Measurements from ENCODE around the gene RAB41.

The RAB41 gene

GRCh38 chrX:70254063-70254400, 27.9 kb upstream of the RAB41 start:
- no peak overlapping the region for H3K4me3 ChIP-seq (ENCODE audit: low read length)
- H3K9me3 ChIP-seq (ENCODE audit: insufficient read depth, low read length), result no peaks in the 10 kb centered on the region
- no peaks in the 10 kb centered on the region for H3K79me2 ChIP-seq (ENCODE audit: low read length)
- H3K27ac ChIP-seq (ENCODE audit: low read length), result no peak overlapping the region
- H3K36me3 ChIP-seq (replicated peaks; ENCODE audit: low read depth, low read length), result no peaks in the 10 kb centered on the region
- no peak overlapping the region for H3K9ac ChIP-seq (ENCODE audit: low read length)
- no peaks in the 10 kb centered on the region for H4K20me1 ChIP-seq (ENCODE audit: insufficient read depth, low read length)
- no peak overlapping the region for H3K4me2 ChIP-seq (ENCODE audit: low read length)
- H2AFZ ChIP-seq (ENCODE audit: low read depth, low read length), result no peak overlapping the region
- H3K4me1 ChIP-seq (ENCODE audit: low read length), result no peaks in the 10 kb centered on the region; the same call in 1 of the 2 replicates
- no peak for TF ChIP-seq EZH2phosphoT487 (IDR thresholded peaks at IDR 0.05; ENCODE audit: low read depth)
- TF ChIP-seq, protein P1, sequence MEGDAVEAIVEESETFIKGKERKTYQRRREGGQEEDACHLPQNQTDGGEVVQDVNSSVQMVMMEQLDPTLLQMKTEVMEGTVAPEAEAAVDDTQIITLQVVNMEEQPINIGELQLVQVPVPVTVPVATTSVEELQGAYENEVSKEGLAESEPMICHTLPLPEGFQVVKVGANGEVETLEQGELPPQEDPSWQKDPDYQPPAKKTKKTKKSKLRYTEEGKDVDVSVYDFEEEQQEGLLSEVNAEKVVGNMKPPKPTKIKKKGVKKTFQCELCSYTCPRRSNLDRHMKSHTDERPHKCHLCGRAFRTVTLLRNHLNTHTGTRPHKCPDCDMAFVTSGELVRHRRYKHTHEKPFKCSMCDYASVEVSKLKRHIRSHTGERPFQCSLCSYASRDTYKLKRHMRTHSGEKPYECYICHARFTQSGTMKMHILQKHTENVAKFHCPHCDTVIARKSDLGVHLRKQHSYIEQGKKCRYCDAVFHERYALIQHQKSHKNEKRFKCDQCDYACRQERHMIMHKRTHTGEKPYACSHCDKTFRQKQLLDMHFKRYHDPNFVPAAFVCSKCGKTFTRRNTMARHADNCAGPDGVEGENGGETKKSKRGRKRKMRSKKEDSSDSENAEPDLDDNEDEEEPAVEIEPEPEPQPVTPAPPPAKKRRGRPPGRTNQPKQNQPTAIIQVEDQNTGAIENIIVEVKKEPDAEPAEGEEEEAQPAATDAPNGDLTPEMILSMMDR (IDR thresholded peaks at IDR 0.05; ENCODE audit: low read depth, low read length), result no peak
- H3K27me3 ChIP-seq (ENCODE audit: low read depth, low read length), result no peaks in the 10 kb centered on the region; the same call in 1 of the 2 replicates

DNA sequence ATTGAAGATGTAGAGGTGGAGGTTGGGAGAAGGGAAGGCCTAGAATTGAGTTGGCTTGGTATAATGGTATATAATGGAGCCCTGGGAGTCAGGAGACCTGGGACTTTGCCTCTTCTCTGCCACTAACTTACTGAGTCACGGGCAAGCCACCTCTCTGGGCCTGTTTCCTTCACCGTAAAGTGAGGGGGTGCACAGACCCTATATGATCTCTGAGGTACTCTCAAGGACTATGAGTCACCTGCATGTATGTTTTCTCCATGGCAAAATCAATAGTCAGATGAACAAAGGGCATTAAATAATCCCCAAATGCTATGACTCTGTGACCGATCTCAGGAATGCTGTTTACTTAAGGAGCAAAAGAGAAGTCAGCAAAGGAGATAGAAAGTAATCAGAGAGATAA, 27.1 kb upstream of the RAB41 start:
- H3K9ac ChIP-seq (ENCODE audit: low read length), result no peak overlapping the region
- no peak overlapping the region for H3K4me2 ChIP-seq (ENCODE audit: low read length)
- no peaks in the 10 kb centered on the region for H3K79me2 ChIP-seq (ENCODE audit: low read length)
- no peak overlapping the region for H2AFZ ChIP-seq (ENCODE audit: low read depth, low read length)
- no peaks in the 10 kb centered on the region for H3K9me3 ChIP-seq (ENCODE audit: insufficient read depth, low read length)
- no peaks in the 10 kb centered on the region; the same call in 1 of the 2 replicates for H3K4me1 ChIP-seq (ENCODE audit: low read length)
- no peak for TF ChIP-seq EZH2phosphoT487 (IDR thresholded peaks at IDR 0.05; ENCODE audit: low read depth)
- TF ChIP-seq, protein P1 (IDR thresholded peaks at IDR 0.05; ENCODE audit: low read depth, low read length), result no peak
- H3K27me3 ChIP-seq (ENCODE audit: low read depth, low read length), result no peaks in the 10 kb centered on the region; the same call in 1 of the 2 replicates
- H3K4me3 ChIP-seq (ENCODE audit: low read length), result no peak overlapping the region
- no peaks in the 10 kb centered on the region for H4K20me1 ChIP-seq (ENCODE audit: insufficient read depth, low read length)
- no peaks in the 10 kb centered on the region for H3K36me3 ChIP-seq (replicated peaks; ENCODE audit: low read depth, low read length)
- H3K27ac ChIP-seq (ENCODE audit: low read length), result no peak overlapping the region

GRCh38 chrX:70255452-70255851, 26.5 kb upstream of the RAB41 start:
- Histone ChIP-seq H3K79me2 (ENCODE audit: low read length) (no peaks in the 10 kb centered on the region), H3K4me2 (ENCODE audit: low read length) (no peak overlapping the region), H4K20me1 (ENCODE audit: insufficient read depth, low read length) (no peaks in the 10 kb centered on the region), H3K4me3 (ENCODE audit: low read length) (no peak overlapping the region), H2AFZ (ENCODE audit: low read depth, low read length) (no peak overlapping the region), H3K4me1 (ENCODE audit: low read length) (no peaks in the 10 kb centered on the region; the same call in 1 of the 2 replicates), H3K27me3 (ENCODE audit: low read depth, low read length) (no peaks in the 10 kb centered on the region; the same call in 1 of the 2 replicates), H3K9ac (ENCODE audit: low read length) (no peak overlapping the region), H3K36me3 (replicated peaks; ENCODE audit: low read depth, low read length) (no peaks in the 10 kb centered on the region), H3K27ac (ENCODE audit: low read length) (no peak overlapping the region), H3K9me3 (ENCODE audit: insufficient read depth, low read length) (no peaks in the 10 kb centered on the region)
- TF ChIP-seq, protein P1 (IDR thresholded peaks at IDR 0.05; ENCODE audit: low read depth, low read length), result no peak
- TF ChIP-seq EZH2phosphoT487 (IDR thresholded peaks at IDR 0.05; ENCODE audit: low read depth), result no peak

DNA sequence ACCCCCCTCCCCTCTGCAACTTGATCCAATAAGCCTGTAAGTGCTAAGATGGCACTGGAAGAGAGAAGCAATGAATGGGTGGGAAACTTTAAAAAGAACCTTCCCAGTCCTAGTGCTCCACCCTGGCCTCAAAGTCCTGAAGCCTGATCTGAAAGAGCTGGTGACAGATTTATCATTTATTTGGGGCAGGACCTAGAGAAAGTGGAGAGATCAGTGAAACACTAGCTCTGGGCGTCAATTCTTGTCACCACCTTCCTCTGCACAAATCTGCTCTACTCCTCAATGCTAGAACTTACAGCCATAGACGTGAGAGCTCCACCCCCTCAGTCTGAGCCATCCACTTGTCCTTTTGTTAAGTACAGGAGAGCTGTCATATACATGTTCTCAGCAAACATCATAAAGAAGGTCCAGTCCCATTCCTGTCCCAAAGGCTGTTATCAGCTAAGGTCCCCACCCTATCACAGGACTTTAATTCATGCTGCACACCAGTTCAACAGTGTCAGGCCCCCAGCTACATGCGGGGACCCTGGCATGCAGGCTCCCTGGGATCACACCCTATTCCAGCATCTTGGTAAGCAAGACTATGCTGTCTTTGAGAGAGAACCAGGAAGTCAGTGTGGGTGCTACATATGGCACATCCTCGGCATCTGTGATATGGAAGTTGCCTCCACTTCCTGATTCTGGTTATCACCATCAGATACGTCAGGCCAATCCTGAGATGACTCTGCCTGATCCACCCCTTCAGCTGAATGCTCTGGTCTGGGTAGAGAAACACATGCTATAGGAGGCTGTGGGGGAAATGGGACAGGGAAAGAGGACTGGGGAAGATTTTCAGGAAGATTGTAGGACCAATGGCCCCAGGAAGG, 24.3 kb upstream of the RAB41 start:
- no peaks in the 10 kb centered on the region for H3K79me2 ChIP-seq (ENCODE audit: low read length)
- no peak overlapping the region for H3K4me3 ChIP-seq (ENCODE audit: low read length)
- no peaks in the 10 kb centered on the region; the same call in 1 of the 2 replicates for H3K4me1 ChIP-seq (ENCODE audit: low read length)
- H3K9me3 ChIP-seq (ENCODE audit: insufficient read depth, low read length), result no peaks in the 10 kb centered on the region
- no peak overlapping the region for H3K27ac ChIP-seq (ENCODE audit: low read length)
- H4K20me1 ChIP-seq (ENCODE audit: insufficient read depth, low read length), result no peaks in the 10 kb centered on the region
- TF ChIP-seq EZH2phosphoT487 (IDR thresholded peaks at IDR 0.05; ENCODE audit: low read depth), result no peak
- TF ChIP-seq, protein P1 (IDR thresholded peaks at IDR 0.05; ENCODE audit: low read depth, low read length), result no peak
- no peaks in the 10 kb centered on the region for H3K36me3 ChIP-seq (replicated peaks; ENCODE audit: low read depth, low read length)
- H2AFZ ChIP-seq (ENCODE audit: low read depth, low read length), result peak overlapping the region; percentile 46; the same call in 1 of the 2 replicates
- H3K4me2 ChIP-seq (ENCODE audit: low read length), result 0 out of 2 replicates have a peak overlapping the region, but pooled peaks have one; percentile 3
- no peak overlapping the region for H3K9ac ChIP-seq (ENCODE audit: low read length)
- no peaks in the 10 kb centered on the region for H3K27me3 ChIP-seq (ENCODE audit: low read depth, low read length)
